Muscle of leg (tissue), 11 donors: ENCODE results near the gene LCP2. TPM values are rescaled to one million over a fixed set of nuclear protein-coding genes. Genes with fewer than 3 reads are reported as not detected.

Source experiments
- DNase-seq: peaks from one replicate; pipeline ENCODE4 v3.0.0; 2013
- H3K27ac ChIP-seq: one replicate; pipeline ENCODE4 v1.5.1; 2013; ENCODE audit warnings: mild to moderate bottlenecking, low read length, control low read depth
- H3K27me3 ChIP-seq: one replicate; pipeline ENCODE4 v1.6.1; 2013; ENCODE audit warnings: low read length; ENCODE audit not compliant: control insufficient read depth, insufficient read depth
- H3K36me3 ChIP-seq: one replicate; pipeline ENCODE4 v1.6.1; 2013; ENCODE audit warnings: low read length; ENCODE audit not compliant: control insufficient read depth, insufficient read depth
- H3K4me1 ChIP-seq: one replicate; pipeline ENCODE4 v1.6.1; 2013; ENCODE audit warnings: low read length; ENCODE audit not compliant: control insufficient read depth, insufficient read depth
- H3K4me3 ChIP-seq: one replicate; pipeline ENCODE4 v1.5.1; 2013; ENCODE audit warnings: low read length, control low read depth
- H3K9me3 ChIP-seq: replicated peaks from 2 replicates; pipeline ENCODE4 v1.6.1; 2013; ENCODE audit warnings: low read depth, low read length; ENCODE audit not compliant: control insufficient read depth
- WGBS: methylation state at CpG from one replicate; pipeline ENCODE4 v1.1.5; 2013; ENCODE audit warnings: missing lambda C conversion rate; ENCODE audit not compliant: insufficient coverage; 5-methylcytosine and 5-hydroxymethylcytosine counted together
- polyA plus RNA-seq, 8 donors: library from polyadenylated mRNA; unstranded; fragments of 120-200 nt; gene quantifications; one replicate each; pipeline versions ENCODE4 v1.2.1 to v1.2.3, GENCODE V29; 2013; ENCODE audit warnings: inconsistent platforms in 1 of 8, low replicate concordance in 1 of 8; ENCODE audit not compliant: insufficient read length in 8 of 8, insufficient read depth in 1 of 8
- total RNA-seq: library from RNA; stranded (reverse); fragments of 120-200 nt; gene quantifications from one replicate; pipeline ENCODE4 v1.2.4, GENCODE V29; 2013

Gene LCP2
- total and polyA plus RNA-seq, 9 donors, result 3.9 to 6.4 (median 4.9) TPM

GRCh38 chr5:170238456-170239196, 59.0 kb downstream of the LCP2 start:
- no peak overlapping the region for H3K27ac ChIP-seq
- H3K36me3 ChIP-seq, result no peaks in the 10 kb centered on the region
- no peak overlapping the region for H3K4me3 ChIP-seq
- H3K4me1 ChIP-seq, result no peaks in the 10 kb centered on the region
- WGBS, result no CpG with 5 or more reads among the region's 1 CpG
- DNase-seq, result no peak
- H3K27me3 ChIP-seq, result no peaks in the 10 kb centered on the region
- H3K9me3 ChIP-seq, result no peaks in the 10 kb centered on the region

- Histone ChIP-seq H3K27me3 (no peaks in the 10 kb centered on the region), H3K9me3 (no peaks in the 10 kb centered on the region), H3K4me3 (no peak overlapping the region), H3K4me1 (no peaks in the 10 kb centered on the region), H3K27ac (no peak overlapping the region), H3K36me3 (no peaks in the 10 kb centered on the region)
- 83% methylated on average over 3 of the region's 3 CpGs for WGBS
- no peak for DNase-seq
Measured at GRCh38 chr5:170235876-170236864, 61.4 kb downstream of the LCP2 start.

- no peak overlapping the region for H3K4me3 ChIP-seq
- no peaks in the 10 kb centered on the region for H3K27me3 ChIP-seq
- no peak overlapping the region for H3K27ac ChIP-seq
- peaks cover 3% of the 10 kb centered on the region for H3K4me1 ChIP-seq
- no peaks in the 10 kb centered on the region for H3K9me3 ChIP-seq
- H3K36me3 ChIP-seq, result no peaks in the 10 kb centered on the region
- WGBS, result 95% methylated on average over 10 of the region's 18 CpGs
- no peak for DNase-seq
Measured at GRCh38 chr5:170233358-170233892, 64.2 kb downstream of the LCP2 start.

GRCh38 chr5:170232786-170233185, 64.8 kb downstream of the LCP2 start, which contains the start of gene C5orf58:
Gene C5orf58 (plus strand): TSS chr5:170232985. CDS start chr5:170234977, 1,992 bp downstream.
- no peaks in the 10 kb centered on the region for H3K9me3 ChIP-seq
- H3K27me3 ChIP-seq, result no peaks in the 10 kb centered on the region
- no peak within 1 kb of the TSS for H3K27ac ChIP-seq
- no peaks in the 10 kb centered on the region for H3K36me3 ChIP-seq
- H3K4me1 ChIP-seq, result peaks cover 3% of the 10 kb centered on the region
- DNase-seq, result no peak
- no peak within 1 kb of the TSS for H3K4me3 ChIP-seq
- WGBS, result 97% methylated on average over 26 of the region's 27 CpGs

DNA sequence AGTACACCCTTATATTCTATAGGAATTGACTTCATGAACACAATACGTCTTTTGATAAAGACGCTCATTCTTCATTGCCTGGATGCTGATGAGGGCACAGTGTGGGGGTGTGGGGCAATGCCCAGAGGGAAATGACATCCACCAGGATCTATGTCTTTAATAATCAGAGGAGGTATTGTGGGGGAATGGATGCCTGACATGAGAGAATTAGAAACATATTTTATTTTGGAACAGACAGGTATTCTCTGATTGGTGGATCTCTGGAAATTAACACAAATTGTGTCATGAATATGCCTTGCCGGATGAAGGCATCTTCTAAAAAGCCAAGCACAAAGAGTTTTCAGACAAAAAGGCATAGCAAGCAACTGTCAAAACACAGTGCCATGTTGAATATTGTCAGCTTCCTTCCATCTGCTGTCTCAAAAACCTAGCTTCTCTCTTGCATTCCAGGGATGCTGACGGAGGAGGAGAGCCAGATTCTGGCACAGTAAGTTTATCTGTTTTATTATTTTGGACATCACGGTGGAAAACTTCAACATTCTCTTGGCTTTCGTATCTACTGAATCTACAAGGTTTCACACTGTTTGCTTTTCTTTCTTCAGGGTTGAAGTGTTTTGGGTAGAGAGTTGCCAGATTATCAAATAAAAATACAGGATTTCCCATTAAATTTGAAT, 68.7 kb downstream of the LCP2 start:
- H3K36me3 ChIP-seq, result no peaks in the 10 kb centered on the region
- H3K4me3 ChIP-seq, result no peak overlapping the region
- DNase-seq, result peak; percentile 94
- H3K27ac ChIP-seq, result peak overlapping the region; percentile 18
- WGBS, result 38% methylated on average over 1 of the region's 6 CpGs
- H3K4me1 ChIP-seq, result peaks cover 10% of the 10 kb centered on the region
- H3K27me3 ChIP-seq, result no peaks in the 10 kb centered on the region
- H3K9me3 ChIP-seq, result no peaks in the 10 kb centered on the region

GRCh38 chr5:170226661-170227060, 70.9 kb downstream of the LCP2 start:
- H3K9me3 ChIP-seq, result no peaks in the 10 kb centered on the region
- DNase-seq, result no peak
- H3K27ac ChIP-seq, result no peak overlapping the region
- H3K4me1 ChIP-seq, result peaks cover 23% of the 10 kb centered on the region
- H3K36me3 ChIP-seq, result no peaks in the 10 kb centered on the region
- no peaks in the 10 kb centered on the region for H3K27me3 ChIP-seq
- H3K4me3 ChIP-seq, result no peak overlapping the region
- WGBS, result no CpG with 5 or more reads among the region's 2 CpGs

- 73% methylated on average over 5 of the region's 9 CpGs for WGBS
- Histone ChIP-seq H3K27me3 (no peaks in the 10 kb centered on the region), H3K4me3 (no peak overlapping the region), H3K4me1 (peaks cover 25% of the 10 kb centered on the region), H3K36me3 (no peaks in the 10 kb centered on the region), H3K27ac (no peak overlapping the region), H3K9me3 (no peaks in the 10 kb centered on the region)
- no peak for DNase-seq
Measured at GRCh38 chr5:170226129-170226615, 71.4 kb downstream of the LCP2 start.

DNA sequence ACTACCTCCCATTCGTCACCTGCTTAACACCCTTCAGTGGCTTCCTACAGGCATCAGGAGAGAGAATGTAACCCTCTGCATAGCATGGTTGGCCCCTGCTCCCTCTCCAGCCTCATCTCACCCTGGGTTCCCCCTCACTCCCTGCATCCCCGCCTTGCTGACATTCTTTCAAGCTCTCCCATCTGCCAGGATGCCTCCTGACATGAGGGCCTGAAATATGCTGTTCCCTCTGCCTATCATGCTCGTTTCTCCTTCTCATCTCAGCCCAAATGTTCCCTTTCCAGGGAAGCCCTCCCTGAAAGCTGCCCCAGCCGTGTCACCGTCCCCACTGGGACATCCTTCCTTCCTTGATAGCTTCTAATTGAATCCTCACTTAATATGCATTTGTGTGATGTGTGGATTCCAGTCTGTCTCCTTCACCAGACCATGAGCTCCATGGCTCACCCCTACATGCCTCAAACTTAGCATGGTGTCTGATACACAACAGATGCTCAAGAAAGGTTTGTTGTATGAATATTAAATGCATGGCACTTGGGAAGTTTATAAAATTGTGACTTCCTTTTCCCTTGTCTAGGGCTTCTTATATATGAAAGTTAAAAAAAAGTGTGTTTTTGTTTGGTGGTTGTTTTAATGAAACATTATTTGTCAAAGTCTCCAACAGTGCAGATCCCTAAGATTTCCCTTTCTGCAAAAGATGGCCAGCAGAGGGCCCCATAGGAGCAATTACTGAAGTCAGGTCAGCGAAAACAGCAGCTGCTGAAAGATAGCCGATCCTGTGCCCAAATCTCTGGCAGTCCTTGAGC, 72.0 kb downstream of the LCP2 start:
- Histone ChIP-seq H3K27ac (no peak overlapping the region), H3K4me1 (peaks cover 30% of the 10 kb centered on the region), H3K4me3 (no peak overlapping the region), H3K36me3 (no peaks in the 10 kb centered on the region), H3K9me3 (no peaks in the 10 kb centered on the region), H3K27me3 (no peaks in the 10 kb centered on the region)
- DNase-seq, result peak; percentile 92
- WGBS, result 38% methylated on average over 5 of the region's 7 CpGs

GRCh38 chr5:170223906-170224305, 73.7 kb downstream of the LCP2 start:
- 67% methylated on average over 1 of the region's 5 CpGs for WGBS
- Histone ChIP-seq H3K9me3 (no peaks in the 10 kb centered on the region), H3K36me3 (no peaks in the 10 kb centered on the region), H3K4me1 (peaks cover 33% of the 10 kb centered on the region), H3K27me3 (no peaks in the 10 kb centered on the region), H3K27ac (peak overlapping the region; percentile 45), H3K4me3 (no peak overlapping the region)
- no peak for DNase-seq
